H9 (cell line): ENCODE data around the gene ARRDC1. TPM values are rescaled to one million over a fixed set of nuclear protein-coding genes. Genes with fewer than 3 reads are reported as not detected.

Source experiments
- DNase-seq: peaks from one replicate; pipeline ENCODE4 v3.0.0-alpha.2; 2017
- H2AFZ ChIP-seq: one replicate; pipeline ENCODE4 v1.6.1; 2013; ENCODE audit warnings: mild to moderate bottlenecking, low read length, control low read depth, moderate library complexity
- H2AK5ac ChIP-seq: 2 replicates; pipeline ENCODE4 v1.6.1; 2013; ENCODE audit warnings: low read length, control low read depth, mixed read lengths; ENCODE audit not compliant: insufficient read length
- H2BK120ac ChIP-seq: one replicate; pipeline ENCODE4 v1.6.1; 2013; ENCODE audit warnings: low read depth, mild to moderate bottlenecking, low read length, control low read depth, inconsistent platforms; ENCODE audit not compliant: poor library complexity, severe bottlenecking
- H2BK12ac ChIP-seq: 2 replicates; pipeline ENCODE4 v1.6.1; 2013; ENCODE audit warnings: low read length, control low read depth, mixed read lengths, low read depth; ENCODE audit not compliant: insufficient read length
- H2BK15ac ChIP-seq: 2 replicates; pipeline ENCODE4 v1.6.1; 2013; ENCODE audit warnings: low read depth, low read length, control low read depth
- H2BK20ac ChIP-seq: one replicate; pipeline ENCODE4 v1.6.1; 2013; ENCODE audit warnings: low read depth, mild to moderate bottlenecking, low read length, control low read depth, inconsistent platforms; ENCODE audit not compliant: poor library complexity, severe bottlenecking
- H2BK5ac ChIP-seq: 2 replicates; pipeline ENCODE4 v1.6.1; 2013; ENCODE audit warnings: low read length, control low read depth, mixed read lengths; ENCODE audit not compliant: insufficient read length
- H3K14ac ChIP-seq: 2 replicates; pipeline ENCODE4 v1.6.1; 2013; ENCODE audit warnings: low read length, control low read depth; ENCODE audit not compliant: insufficient read depth
- H3K18ac ChIP-seq: 2 replicates; pipeline ENCODE4 v1.6.1; 2013; ENCODE audit warnings: low read depth, mild to moderate bottlenecking, mixed read lengths, low read length, control low read depth; ENCODE audit not compliant: insufficient read length
- H3K23ac ChIP-seq: 2 replicates; pipeline ENCODE4 v1.6.1; 2013; ENCODE audit warnings: low read length, control low read depth, mixed read lengths, low read depth; ENCODE audit not compliant: insufficient read length
- H3K23me2 ChIP-seq: 2 replicates; pipeline ENCODE4 v1.6.1; 2013; ENCODE audit warnings: low read depth, mild to moderate bottlenecking, mixed read lengths, low read length, control low read depth; ENCODE audit not compliant: insufficient read length, poor library complexity, severe bottlenecking
- H3K27ac ChIP-seq: 2 replicates; pipeline ENCODE4 v1.5.1; 2013; ENCODE audit warnings: low read length, control low read depth, mixed read lengths, low read depth; ENCODE audit not compliant: insufficient read length
- H3K27me3 ChIP-seq: 2 replicates; pipeline ENCODE4 v1.6.1; 2013; ENCODE audit warnings: low read length, control low read depth, inconsistent platforms; ENCODE audit not compliant: insufficient read depth
- H3K4ac ChIP-seq: 2 replicates; pipeline ENCODE4 v1.6.1; 2013; ENCODE audit warnings: low read depth, mild to moderate bottlenecking, control low read depth, inconsistent platforms, low read length, moderate library complexity
- H3K4me1 ChIP-seq: 2 replicates; pipeline ENCODE4 v1.6.1; 2013; ENCODE audit warnings: low read length, control low read depth, inconsistent platforms; ENCODE audit not compliant: insufficient read depth
- H3K4me2 ChIP-seq: 2 replicates; pipeline ENCODE4 v1.6.1; 2013; ENCODE audit warnings: low read length, control low read depth, mixed read lengths; ENCODE audit not compliant: insufficient read length, insufficient read depth
- H3K56ac ChIP-seq: 2 replicates; pipeline ENCODE4 v1.6.1; 2013; ENCODE audit warnings: low read depth, mild to moderate bottlenecking, mixed read lengths, low read length, control low read depth; ENCODE audit not compliant: insufficient read length
- H3K79me1 ChIP-seq: 2 replicates; pipeline ENCODE4 v1.6.1; 2013; ENCODE audit warnings: low read depth, mild to moderate bottlenecking, moderate library complexity, low read length, control low read depth, inconsistent platforms; ENCODE audit not compliant: insufficient read depth, poor library complexity, severe bottlenecking
- H3K79me2 ChIP-seq: 2 replicates; pipeline ENCODE4 v1.6.1; 2013; ENCODE audit warnings: low read length, control low read depth, inconsistent platforms; ENCODE audit not compliant: insufficient read depth
- H3K9ac ChIP-seq: 2 replicates; pipeline ENCODE4 v1.6.1; 2013; ENCODE audit warnings: low read length, control low read depth, mixed read lengths; ENCODE audit not compliant: insufficient read length; ENCODE audit errors: extremely low read depth
- H3K9me3 ChIP-seq: one replicate; pipeline ENCODE4 v1.6.1; 2013; ENCODE audit warnings: low read depth, low read length, inconsistent platforms; ENCODE audit not compliant: control insufficient read depth
- H3T11ph ChIP-seq: one replicate; pipeline ENCODE4 v1.6.1; 2013; ENCODE audit warnings: mild to moderate bottlenecking, low read length, control low read depth, inconsistent platforms
- H4K20me1 ChIP-seq: one replicate; pipeline ENCODE4 v1.6.1; 2013; ENCODE audit not compliant: control insufficient read depth, insufficient read length, insufficient read depth
- H4K5ac ChIP-seq: 2 replicates; pipeline ENCODE4 v1.6.1; 2013; ENCODE audit warnings: low read depth, mild to moderate bottlenecking, mixed read lengths, low read length, control low read depth; ENCODE audit not compliant: insufficient read length
- H4K8ac ChIP-seq: replicated peaks from 2 replicates; pipeline ENCODE4 v1.6.1; 2013; ENCODE audit warnings: low read length, control low read depth, mixed read lengths, low read depth; ENCODE audit not compliant: insufficient read length
- H4K91ac ChIP-seq: 2 replicates; pipeline ENCODE4 v1.6.1; 2013; ENCODE audit warnings: low read depth, mild to moderate bottlenecking, moderate library complexity, mixed read lengths, low read length, control low read depth; ENCODE audit not compliant: insufficient read length
- H3K27ac Mint-ChIP-seq, 3 experiments: 2 replicates in 2 of 3; 3 replicates in 1 of 3; pipeline ENCODE4 v1.8.0; 2020 to 2021; ENCODE audit warnings: mixed read lengths in 3 of 3, mild to moderate bottlenecking in 1 of 3, moderate library complexity in 1 of 3
- H3K27me3 Mint-ChIP-seq: 2 replicates; pipeline ENCODE4 v1.8.0; 2021; ENCODE audit warnings: low read depth, mild to moderate bottlenecking, moderate library complexity, mixed read lengths
- H3K36me3 Mint-ChIP-seq, 3 experiments: 2 replicates in 2 of 3; 3 replicates in 1 of 3; pipeline ENCODE4 v1.8.0; 2020 to 2021; ENCODE audit warnings: low read depth in 3 of 3, mixed read lengths in 3 of 3; ENCODE audit not compliant: insufficient read depth in 1 of 3
- H3K4me1 Mint-ChIP-seq, 2 experiments: 2 replicates each; pipeline ENCODE4 v1.8.0; 2020; ENCODE audit warnings: mixed read lengths in 2 of 2
- H3K4me3 Mint-ChIP-seq, 2 experiments: 2 replicates in 1 of 2; 3 replicates in 1 of 2; pipeline ENCODE4 v1.8.0; 2020 to 2021; ENCODE audit warnings: mild to moderate bottlenecking in 2 of 2, mixed read lengths in 2 of 2, moderate library complexity in 1 of 2
- H3K9me3 Mint-ChIP-seq, 2 experiments: 2 replicates in 1 of 2; 3 replicates in 1 of 2; pipeline ENCODE4 v1.8.0; 2020; ENCODE audit warnings: mild to moderate bottlenecking in 2 of 2, mixed read lengths in 2 of 2, moderate library complexity in 1 of 2
- WGBS: extraction: QIAGEN DNeasy Blood & Tissue Kit; methylation state at CpG from one replicate; pipeline ENCODE4 v1.1.7; 2013; ENCODE audit warnings: missing lambda C conversion rate, low lambda C conversion rate, mixed read lengths; ENCODE audit not compliant: insufficient read length; ENCODE audit errors: extremely low coverage; 5-methylcytosine and 5-hydroxymethylcytosine counted together
- total RNA-seq: library from RNA; stranded (reverse); gene quantifications from 2 replicates; pipeline ENCODE4 v1.2.1, GENCODE V29; 2021
- TF ChIP-seq, protein P1 (sequence below): fragments of 200-600 bp; sonication (generic); conservative IDR thresholded peaks from 3 replicates; pipeline ENCODE4 v1.8.0; 2021; ENCODE audit warnings: antibody characterized with exemption, mild to moderate bottlenecking

The ARRDC1 gene
- total RNA-seq, 1 experiment from 2014 or later = 34.4 TPM

DNA sequence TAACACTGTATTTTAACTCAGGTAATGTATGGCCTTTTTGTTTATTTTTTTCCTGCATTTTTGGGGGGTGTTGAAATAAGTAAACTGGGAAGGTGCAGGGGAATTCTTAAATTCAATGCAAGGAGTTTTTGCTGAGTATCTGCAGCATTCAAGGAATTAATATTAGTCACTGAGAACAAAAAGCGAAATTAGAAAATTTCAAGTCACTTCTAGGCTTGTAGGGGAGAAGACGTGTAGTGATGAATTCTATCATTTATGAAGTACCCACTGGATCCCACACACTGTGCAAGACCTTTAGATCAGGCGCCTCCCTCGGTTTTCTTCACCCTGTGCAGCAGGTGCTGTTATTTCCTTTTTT, 14.5 kb downstream of the ARRDC1 start:
- Histone ChIP-seq H3K9ac (peak overlapping the region; percentile 90), H3K79me2 (peaks cover 43% of the 10 kb centered on the region; the same call in 1 of the 2 replicates), H2AK5ac (no peak overlapping the region), H3K18ac (no peak overlapping the region), H3K23me2 (peaks cover 5% of the 10 kb centered on the region), H2BK120ac (no peak overlapping the region), H2BK15ac (no peak overlapping the region), H3K9me3 (no peaks in the 10 kb centered on the region), H3K4me1 (peaks cover 1% of the 10 kb centered on the region; the same call in 1 of the 2 replicates), H4K91ac (no peak overlapping the region), H2BK5ac (no peak overlapping the region), H3K79me1 (no peaks in the 10 kb centered on the region), H3K27ac (no peak overlapping the region), H3K23ac (no peak overlapping the region), H3K4ac (no peak overlapping the region), H2AFZ (no peak overlapping the region), H3K4me2 (peak overlapping the region; percentile 92), H3T11ph (no peak overlapping the region), H4K5ac (no peak overlapping the region), H4K8ac (no peak overlapping the region), H3K14ac (no peak overlapping the region), H3K56ac (no peak overlapping the region), H2BK12ac (no peak overlapping the region), H2BK20ac (no peak overlapping the region), H4K20me1 (no peaks in the 10 kb centered on the region), H3K27me3 (no peaks in the 10 kb centered on the region)
- TF ChIP-seq, protein P1, sequence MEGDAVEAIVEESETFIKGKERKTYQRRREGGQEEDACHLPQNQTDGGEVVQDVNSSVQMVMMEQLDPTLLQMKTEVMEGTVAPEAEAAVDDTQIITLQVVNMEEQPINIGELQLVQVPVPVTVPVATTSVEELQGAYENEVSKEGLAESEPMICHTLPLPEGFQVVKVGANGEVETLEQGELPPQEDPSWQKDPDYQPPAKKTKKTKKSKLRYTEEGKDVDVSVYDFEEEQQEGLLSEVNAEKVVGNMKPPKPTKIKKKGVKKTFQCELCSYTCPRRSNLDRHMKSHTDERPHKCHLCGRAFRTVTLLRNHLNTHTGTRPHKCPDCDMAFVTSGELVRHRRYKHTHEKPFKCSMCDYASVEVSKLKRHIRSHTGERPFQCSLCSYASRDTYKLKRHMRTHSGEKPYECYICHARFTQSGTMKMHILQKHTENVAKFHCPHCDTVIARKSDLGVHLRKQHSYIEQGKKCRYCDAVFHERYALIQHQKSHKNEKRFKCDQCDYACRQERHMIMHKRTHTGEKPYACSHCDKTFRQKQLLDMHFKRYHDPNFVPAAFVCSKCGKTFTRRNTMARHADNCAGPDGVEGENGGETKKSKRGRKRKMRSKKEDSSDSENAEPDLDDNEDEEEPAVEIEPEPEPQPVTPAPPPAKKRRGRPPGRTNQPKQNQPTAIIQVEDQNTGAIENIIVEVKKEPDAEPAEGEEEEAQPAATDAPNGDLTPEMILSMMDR = no peak
- Mint-ChIP-seq H3K36me3 (peaks cover 17 to 29% (median 25%) of the 10 kb centered on the region in 3 experiments; a peak in 6 of 7 replicates), H3K4me3 (peak overlapping the region; percentile 84 to 91), H3K27ac (peak overlapping the region in 2 of 3 experiments; percentile 90 to 91; a peak in 2 of 7 replicates), H3K9me3 (no peaks in the 10 kb centered on the region), H3K27me3 (no peaks in the 10 kb centered on the region), H3K4me1 (peaks cover 25 to 32% of the 10 kb centered on the region in 2 experiments)
- WGBS = no CpG with 5 or more reads among the region's 4 CpGs
- no peak for DNase-seq
